Right lobe of liver (tissue), 6 donors: ENCODE results near the gene KIAA1549. TPM values are rescaled to one million over a fixed set of nuclear protein-coding genes. Genes with fewer than 3 reads are reported as not detected.
"Not testable (repeated sequence)": the region's sequence is repeated elsewhere in the genome, so short reads cannot be mapped to it uniquely, and the experiment has no call there.

Experiments
- ATAC-seq, 4 donors: fragments of 200-7000 bp; cut with Tn5 transposase; one replicate each; pipeline ENCODE4 v1.9.1; 2020; ENCODE audit warnings: mild to moderate bottlenecking in 4 of 4, moderate library complexity in 4 of 4
- DNase-seq, 3 donors: peaks; one replicate each; pipeline ENCODE4 v3.0.0-alpha.2; 2020
- H3K27ac ChIP-seq, 3 donors: fragments of 200-600 bp; one replicate each; pipeline ENCODE4 v1.8.0; 2022
- H3K27me3 ChIP-seq, 2 donors: fragments of 200-600 bp; one replicate each; pipeline ENCODE4 v1.8.0; 2022
- H3K36me3 ChIP-seq, 4 donors: fragments of 200-600 bp; sonication (generic) in 1 of 4; one replicate each; pipeline versions ENCODE4 v1.5.1 to v1.8.0; 2017 to 2022; ENCODE audit warnings: control low read depth in 1 of 4
- H3K4me1 ChIP-seq, 4 donors: fragments of 200-600 bp; sonication (generic) in 1 of 4; one replicate each; pipeline versions ENCODE4 v1.5.1 to v1.8.0; 2017 to 2022; ENCODE audit warnings: control low read depth in 1 of 4
- H3K4me3 ChIP-seq, 3 donors: fragments of 200-600 bp; one replicate each; pipeline ENCODE4 v1.8.0; 2022
- H3K9me3 ChIP-seq, 4 donors: fragments of 200-600 bp; sonication (generic) in 1 of 4; one replicate each; pipeline versions ENCODE4 v1.5.1 to v1.8.0; 2017 to 2022; ENCODE audit warnings: control low read depth in 1 of 4
- POLR2A ChIP-seq: fragments of 450-650 bp; IDR thresholded peaks from one replicate; pipeline ENCODE4 v1.6.1; 2017; ENCODE audit warnings: antibody characterized with exemption, mild to moderate bottlenecking
- whole genome bisulfite sequencing: methylation state at CpG from one replicate; pipeline ENCODE4 v1.1.6; 2018; ENCODE audit warnings: low coverage, low lambda C conversion rate; ENCODE audit not compliant: insufficient coverage; ENCODE audit errors: missing lambda C conversion rate; 5-methylcytosine and 5-hydroxymethylcytosine counted together
- intact Hi-C, 2 donors: fragments of 100-400 bp; cut with DNase I; formaldehyde crosslinking; loops; one replicate each; pipeline versions ENCODE4 v1.11.2 to v1.14.1; 2022
- total RNA-seq, 6 experiments: library from RNA; depleted of rRNA in 2 of 6; stranded (reverse); fragments of >200 nt in 2 of 6; fragmentation: NEBNext Ultra II Directional in 3 of 6; extraction: Animal tissue kit (Norgen Biotek cat#: 25700) in 3 of 6; gene quantifications; one replicate each; pipeline versions ENCODE4 v1.1.0 to v1.2.4, GENCODE V29; 2016 to 2023
- TF ChIP-seq, protein P1 (sequence below), 4 donors: fragments of 200-600 bp in 3 of 4; fragments of 450-650 bp in 1 of 4; IDR thresholded peaks; one replicate each; pipeline versions ENCODE4 v1.5.1 to v1.8.0; 2016 to 2022; ENCODE audit warnings: antibody characterized with exemption in 4 of 4, mild to moderate bottlenecking in 2 of 4
- donor health status: DM: no; HTN: yes; CAD: no.
- donor health status: DM: no; HTN: no; CAD: no.
- donor health status: DM: no; HTN: no; CAD: no.
- donor health status: DM: no; HTN: yes; CAD: no.
- donor health status: DM: no; HTN: yes; CAD: no.

The KIAA1549 gene
- total RNA-seq, 6 experiments from 2014 or later, result 0.56 to 1.9 (median 0.68) TPM

DNA sequence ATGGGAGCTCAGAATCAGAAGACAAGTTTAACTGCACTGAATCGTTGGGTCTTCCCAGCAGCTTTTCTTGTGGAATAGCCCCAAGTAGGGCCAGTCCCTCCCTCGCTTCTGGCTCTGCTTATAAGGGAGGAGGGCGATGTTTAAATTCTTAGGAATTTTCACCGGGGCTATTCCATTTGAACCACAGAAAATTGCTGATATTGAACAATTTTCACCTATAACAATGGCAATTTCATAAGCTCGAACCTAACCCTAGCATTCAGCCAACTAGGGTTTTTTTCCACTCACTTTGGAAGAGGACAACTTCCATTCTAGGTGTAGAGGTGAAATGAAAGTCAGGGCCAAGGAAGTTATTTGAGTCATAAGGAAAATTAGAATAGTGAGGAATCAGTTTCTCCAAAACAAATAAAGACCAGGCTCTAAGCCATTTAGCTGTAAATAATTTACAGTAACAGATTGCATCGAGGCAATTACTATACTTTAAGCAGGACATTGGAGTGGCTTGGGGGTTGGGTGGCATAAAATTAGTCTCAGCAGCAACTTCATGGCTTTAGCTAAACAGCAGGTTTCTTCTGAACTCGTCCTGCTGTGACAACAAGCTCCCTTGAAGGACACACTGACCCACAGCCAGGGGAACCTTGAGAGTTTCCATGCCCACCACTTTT, 181.7 kb downstream of the KIAA1549 start:
- no peaks in the 10 kb centered on the region for H3K27me3 ChIP-seq
- no peaks in the 10 kb centered on the region for H3K36me3 ChIP-seq
- ATAC-seq (no peak), DNase-seq (no peak)
- intact Hi-C loops, result no loop called here
- H3K4me1 ChIP-seq, result no peaks in the 10 kb centered on the region
- WGBS, result 58% methylated on average over 7 of the region's 7 CpGs
- H3K27ac ChIP-seq, result no peak overlapping the region
- H3K4me3 ChIP-seq, result no peak overlapping the region
- H3K9me3 ChIP-seq, result no peaks in the 10 kb centered on the region
- TF ChIP-seq POLR2A, result no peak
- TF ChIP-seq, protein P1, sequence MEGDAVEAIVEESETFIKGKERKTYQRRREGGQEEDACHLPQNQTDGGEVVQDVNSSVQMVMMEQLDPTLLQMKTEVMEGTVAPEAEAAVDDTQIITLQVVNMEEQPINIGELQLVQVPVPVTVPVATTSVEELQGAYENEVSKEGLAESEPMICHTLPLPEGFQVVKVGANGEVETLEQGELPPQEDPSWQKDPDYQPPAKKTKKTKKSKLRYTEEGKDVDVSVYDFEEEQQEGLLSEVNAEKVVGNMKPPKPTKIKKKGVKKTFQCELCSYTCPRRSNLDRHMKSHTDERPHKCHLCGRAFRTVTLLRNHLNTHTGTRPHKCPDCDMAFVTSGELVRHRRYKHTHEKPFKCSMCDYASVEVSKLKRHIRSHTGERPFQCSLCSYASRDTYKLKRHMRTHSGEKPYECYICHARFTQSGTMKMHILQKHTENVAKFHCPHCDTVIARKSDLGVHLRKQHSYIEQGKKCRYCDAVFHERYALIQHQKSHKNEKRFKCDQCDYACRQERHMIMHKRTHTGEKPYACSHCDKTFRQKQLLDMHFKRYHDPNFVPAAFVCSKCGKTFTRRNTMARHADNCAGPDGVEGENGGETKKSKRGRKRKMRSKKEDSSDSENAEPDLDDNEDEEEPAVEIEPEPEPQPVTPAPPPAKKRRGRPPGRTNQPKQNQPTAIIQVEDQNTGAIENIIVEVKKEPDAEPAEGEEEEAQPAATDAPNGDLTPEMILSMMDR (IDR thresholded peaks at IDR 0.05), result no peak

DNA sequence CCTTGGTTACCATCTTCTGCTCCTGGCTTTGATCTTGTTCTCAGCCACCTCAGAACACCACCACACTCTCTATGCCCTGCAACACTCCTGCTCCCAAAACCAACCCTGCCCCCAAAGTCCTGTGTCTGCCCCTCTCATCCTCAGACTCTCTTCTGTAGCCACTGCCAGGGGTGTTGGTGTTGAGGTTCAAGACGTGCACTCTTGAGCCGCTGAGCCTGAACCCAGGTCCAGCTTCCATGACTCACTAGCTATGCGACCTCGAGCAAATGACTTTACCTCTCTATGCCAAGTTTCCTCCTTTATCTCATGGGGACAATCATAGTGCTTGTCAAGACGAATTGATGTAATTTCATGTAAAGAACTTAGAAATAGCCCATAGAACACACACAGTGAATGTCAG, 182.4 kb downstream of the KIAA1549 start:
- Histone ChIP-seq H3K4me1 (no peaks in the 10 kb centered on the region), H3K9me3 (no peaks in the 10 kb centered on the region), H3K36me3 (no peaks in the 10 kb centered on the region), H3K27me3 (no peaks in the 10 kb centered on the region), H3K27ac (no peak overlapping the region), H3K4me3 (no peak overlapping the region)
- TF ChIP-seq, protein P1 (IDR thresholded peaks at IDR 0.05), result no peak
- no peak for DNase-seq
- ATAC-seq, result peak in 1 of 4 donors; percentile 21
- intact Hi-C loops, result no loop called here
- WGBS, result 85% methylated on average over 4 of the region's 5 CpGs

DNA sequence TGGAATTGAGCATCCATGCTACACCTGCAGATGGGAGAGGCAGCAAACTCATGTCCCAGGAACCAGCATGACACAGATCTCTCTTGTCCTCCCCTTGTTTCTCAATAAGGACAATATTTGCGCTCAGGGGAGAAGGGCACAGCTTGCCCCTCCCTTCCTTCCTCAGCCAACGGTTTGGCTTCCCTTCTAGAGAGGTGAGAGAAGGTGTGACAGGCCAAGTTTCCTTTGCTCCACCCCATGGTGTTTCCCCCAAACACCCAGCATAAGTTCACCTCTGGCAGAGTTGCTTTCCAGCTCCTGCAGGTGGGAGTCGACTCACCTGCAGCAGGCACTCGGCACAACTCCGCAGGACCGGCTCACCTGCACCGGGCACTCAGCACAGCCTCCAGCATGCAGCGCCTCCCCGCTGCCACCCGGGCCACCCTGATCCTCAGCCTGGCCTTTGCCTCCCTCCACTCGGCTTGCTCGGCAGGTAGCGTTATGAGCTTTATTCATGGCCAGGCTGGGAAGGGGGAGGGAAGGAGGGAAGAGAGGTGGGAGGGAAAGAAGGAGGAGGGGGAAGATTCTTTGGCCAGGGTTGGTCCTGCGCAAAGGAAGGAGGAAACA, 183.4 kb downstream of the KIAA1549 start, which contains the start of the genes ATP6V0A4 and TMEM213:
Gene ATP6V0A4 (minus strand): TSS at position 482 of the 606 bp plus-strand sequence. CDS start 26,949 bp downstream, outside the sequence.
Gene TMEM213 (plus strand): TSS at position 280 of the 606 bp plus-strand sequence. CDS start 111 bp downstream, at position 391.
- H3K4me3 ChIP-seq, result no peak within 1 kb of the TSS
- no peaks in the 10 kb centered on the region for H3K27me3 ChIP-seq
- H3K4me1 ChIP-seq, result no peaks in the 10 kb centered on the region
- no peak within 1 kb of the TSS for H3K27ac ChIP-seq
- intact Hi-C loops, result no loop called here
- H3K36me3 ChIP-seq, result no peaks in the 10 kb centered on the region
- H3K9me3 ChIP-seq, result no peaks in the 10 kb centered on the region
- ATAC-seq (no peak), DNase-seq (no peak)
- no peak for TF ChIP-seq POLR2A
- TF ChIP-seq, protein P1 (IDR thresholded peaks at IDR 0.05), result no peak
- whole genome bisulfite sequencing, result 18% methylated on average over 10 of the region's 14 CpGs

DNA sequence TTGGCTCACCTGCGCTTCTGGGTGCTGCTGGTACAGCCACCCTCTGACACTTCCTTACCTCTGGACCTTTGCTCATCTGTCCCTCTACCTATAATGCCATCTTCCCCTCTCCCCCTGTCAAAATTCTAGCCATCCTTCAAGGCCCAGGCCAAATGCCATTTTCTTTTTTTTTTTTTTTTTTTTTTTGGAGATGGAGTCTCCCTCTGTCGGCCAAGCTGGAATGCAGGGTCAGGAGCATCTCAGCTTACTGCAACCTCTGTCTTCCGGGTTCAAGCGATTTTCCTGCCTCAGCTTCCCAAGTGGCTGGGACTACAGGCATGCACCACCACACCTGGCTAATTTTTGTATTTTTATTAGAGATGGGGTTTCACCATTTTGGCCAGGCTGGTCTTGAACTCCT, 184.1 kb downstream of the KIAA1549 start:
- H3K4me1 ChIP-seq, intact Hi-C loops, ATAC-seq, H3K36me3 ChIP-seq, DNase-seq, H3K27me3 ChIP-seq, H3K9me3 ChIP-seq, H3K4me3 ChIP-seq, H3K27ac ChIP-seq: not testable (repeated sequence)
- WGBS, result 57% methylated on average over 4 of the region's 4 CpGs

DNA sequence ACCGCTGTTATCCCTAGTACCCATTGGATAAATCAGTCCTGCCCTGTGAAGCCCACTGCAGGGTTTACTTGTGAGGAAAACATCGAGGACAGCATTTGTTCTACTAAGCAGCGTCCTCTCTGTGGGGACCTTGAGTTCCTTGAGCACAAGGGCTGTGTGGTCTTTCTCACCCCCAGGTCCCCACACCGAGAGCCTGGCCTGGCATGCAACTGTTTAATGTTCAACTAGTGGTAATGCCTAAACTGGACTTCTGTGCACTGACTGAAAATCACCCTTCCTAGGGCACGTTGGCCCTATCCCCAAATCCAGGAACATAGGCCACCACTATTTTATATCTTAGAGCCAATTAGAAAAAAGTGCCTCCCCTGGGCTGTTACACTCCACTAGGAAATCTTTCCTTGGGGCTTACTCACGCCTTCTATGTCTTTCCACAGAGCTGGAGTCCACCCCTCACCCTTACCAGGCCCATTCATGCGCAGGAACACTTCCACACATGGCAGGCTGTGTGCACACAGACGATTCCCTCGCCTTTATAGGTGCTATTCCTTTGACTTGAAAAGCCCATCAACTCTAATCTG, 185.1 kb downstream of the KIAA1549 start:
- 65% methylated on average over 9 of the region's 9 CpGs for WGBS
- Histone ChIP-seq H3K4me1 (no peaks in the 10 kb centered on the region), H3K36me3 (no peaks in the 10 kb centered on the region)

More for the DNA sequence above, 185.1 kb downstream of the KIAA1549 start:
- Histone ChIP-seq H3K4me3 (no peak overlapping the region), H3K27me3 (no peaks in the 10 kb centered on the region), H3K27ac (no peak overlapping the region), H3K9me3 (no peaks in the 10 kb centered on the region)
- no peak for ATAC-seq
- no peak for DNase-seq
- TF ChIP-seq, protein P1 (IDR thresholded peaks at IDR 0.05), result no peak
- TF ChIP-seq POLR2A, result no peak
- intact Hi-C loops, result no loop called here
